HepG2 (cell line): ENCODE measurements around the gene NOB1. TPM values are rescaled to one million over a fixed set of nuclear protein-coding genes. Genes with fewer than 3 reads are reported as not detected.
A peak's percentile ranks its signal among the peaks of the same experiment; 100 is the strongest.

Experiments
- CSRNP1 ChIP-seq: sonication (generic); formaldehyde crosslinking; IDR thresholded peaks from 2 replicates; pipeline ENCODE4 v1.8.1; 2023; ENCODE audit warnings: mild to moderate bottlenecking, missing genetic modification reagents
- DNMT3B ChIP-seq: conservative IDR thresholded peaks from 2 replicates; pipeline ENCODE4 v1.6.1; 2016; ENCODE audit warnings: missing biosample characterization, control low read depth
- EP300 ChIP-seq, 3 experiments: sonication (generic) in 1 of 3; formaldehyde crosslinking in 1 of 3; IDR thresholded peaks; 2 replicates each; pipeline versions ENCODE4 v1.5.1 to v1.6.1; 2011 to 2020; ENCODE audit warnings: low read depth in 2 of 3, low read length in 2 of 3, borderline replicate concordance in 1 of 3, improper control_type of control experiment in 1 of 3, mild to moderate bottlenecking in 1 of 3, missing genetic modification reagents in 1 of 3, moderate library complexity in 1 of 3
- HBP1 ChIP-seq: IDR thresholded peaks from 2 replicates; pipeline ENCODE4 v1.6.1; 2016; ENCODE audit warnings: low read depth, control low read depth
- HOXA9 ChIP-seq: sonication (generic); formaldehyde crosslinking; IDR thresholded peaks from 2 replicates; pipeline ENCODE4 v1.8.1; 2022; ENCODE audit warnings: missing genetic modification reagents, mild to moderate bottlenecking, moderate library complexity, borderline replicate concordance
- NFIC ChIP-seq: IDR thresholded peaks from 2 replicates; pipeline ENCODE4 v1.6.1; 2012; ENCODE audit warnings: mild to moderate bottlenecking, low read length, inconsistent platforms
- SMAD3 ChIP-seq: sonication (generic); formaldehyde crosslinking; IDR thresholded peaks from 2 replicates; pipeline ENCODE4 v1.4.0; 2020; ENCODE audit warnings: missing genetic modification reagents
- SP2 ChIP-seq: sonication (generic); formaldehyde crosslinking; IDR thresholded peaks from 2 replicates; pipeline ENCODE4 v1.5.1; 2020; ENCODE audit warnings: mild to moderate bottlenecking, missing genetic modification reagents
- UBTF ChIP-seq: sonication (generic); formaldehyde crosslinking; IDR thresholded peaks from 2 replicates; pipeline ENCODE4 v1.4.0; 2020; ENCODE audit warnings: mild to moderate bottlenecking, missing genetic modification reagents
- ZBTB38 ChIP-seq: sonication (generic); formaldehyde crosslinking; IDR thresholded peaks from 2 replicates; pipeline ENCODE4 v1.5.1; 2020; ENCODE audit warnings: mild to moderate bottlenecking, missing genetic modification reagents
- ZMAT3 ChIP-seq: sonication (generic); formaldehyde crosslinking; conservative IDR thresholded peaks from 2 replicates; pipeline ENCODE4 v1.7.0; 2021; ENCODE audit warnings: missing genetic modification reagents
- ZNF12 ChIP-seq: sonication (generic); formaldehyde crosslinking; IDR thresholded peaks from 2 replicates; pipeline ENCODE4 v1.5.0; 2020; ENCODE audit warnings: missing genetic modification reagents
- ZNF121 ChIP-seq: sonication (generic); formaldehyde crosslinking; IDR thresholded peaks from 2 replicates; pipeline ENCODE4 v1.5.0; 2020; ENCODE audit warnings: mild to moderate bottlenecking, missing genetic modification reagents
- ZNF746 ChIP-seq: sonication (generic); formaldehyde crosslinking; IDR thresholded peaks from 2 replicates; pipeline ENCODE4 v1.8.0; 2022; ENCODE audit warnings: mild to moderate bottlenecking, missing genetic modification reagents
- polyA plus RNA-seq, 8 experiments: library from polyadenylated mRNA; depleted of rRNA in 3 of 8; stranded (reverse) in 7 of 8; unstranded in 1 of 8; fragments of >200 nt; fragmentation: Illumina TruSeq in 4 of 8; extraction: Trizol in 4 of 8; gene quantifications; 2 replicates each; pipeline versions ENCODE4 v1.2.1 to v1.2.3, GENCODE V29; 2011 to 2016; ENCODE audit warnings: low read depth in 4 of 8, missing spikeins in 1 of 8, mixed read lengths in 1 of 8; ENCODE audit not compliant: insufficient read depth in 1 of 8
- total RNA-seq, 5 experiments: library from RNA; depleted of rRNA; stranded (reverse); fragments of >200 nt; fragmentation: Illumina TruSeq; extraction: Trizol; gene quantifications; 2 replicates each; pipeline ENCODE4 v1.2.3, GENCODE V29; 2016; ENCODE audit warnings: low read depth in 1 of 5
- TF ChIP-seq, protein P1 (sequence below): sonication (generic); formaldehyde crosslinking; IDR thresholded peaks from 2 replicates; pipeline ENCODE4 v1.5.0; 2020; ENCODE audit warnings: missing genetic modification reagents
- TF ChIP-seq, protein P2 (sequence below): sonication (generic); formaldehyde crosslinking; IDR thresholded peaks from 2 replicates; pipeline ENCODE4 v1.4.0; 2020; ENCODE audit warnings: missing genetic modification reagents

NOB1 gene
- total and polyA plus RNA-seq, 2 of the 13 experiments (the other 11 are each of a cell fraction or from before 2014, with no cell fraction given): 47.1 to 162 TPM

GRCh38 chr16:69761983-69762813, 7.5 kb upstream of the NOB1 start, which contains the start of gene WWP2 (continued):
- TF ChIP-seq, protein P1, sequence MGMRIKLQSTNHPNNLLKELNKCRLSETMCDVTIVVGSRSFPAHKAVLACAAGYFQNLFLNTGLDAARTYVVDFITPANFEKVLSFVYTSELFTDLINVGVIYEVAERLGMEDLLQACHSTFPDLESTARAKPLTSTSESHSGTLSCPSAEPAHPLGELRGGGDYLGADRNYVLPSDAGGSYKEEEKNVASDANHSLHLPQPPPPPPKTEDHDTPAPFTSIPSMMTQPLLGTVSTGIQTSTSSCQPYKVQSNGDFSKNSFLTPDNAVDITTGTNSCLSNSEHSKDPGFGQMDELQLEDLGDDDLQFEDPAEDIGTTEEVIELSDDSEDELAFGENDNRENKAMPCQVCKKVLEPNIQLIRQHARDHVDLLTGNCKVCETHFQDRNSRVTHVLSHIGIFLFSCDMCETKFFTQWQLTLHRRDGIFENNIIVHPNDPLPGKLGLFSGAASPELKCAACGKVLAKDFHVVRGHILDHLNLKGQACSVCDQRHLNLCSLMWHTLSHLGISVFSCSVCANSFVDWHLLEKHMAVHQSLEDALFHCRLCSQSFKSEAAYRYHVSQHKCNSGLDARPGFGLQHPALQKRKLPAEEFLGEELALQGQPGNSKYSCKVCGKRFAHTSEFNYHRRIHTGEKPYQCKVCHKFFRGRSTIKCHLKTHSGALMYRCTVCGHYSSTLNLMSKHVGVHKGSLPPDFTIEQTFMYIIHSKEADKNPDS (CRISPR knock-in tag): no peak
- TF ChIP-seq ZBTB38 (CRISPR knock-in tag): peak; percentile 53; the same call in 1 of the 2 replicates
- TF ChIP-seq UBTF (CRISPR knock-in tag): no peak
- no peak; the same call in 1 of the 2 replicates for TF ChIP-seq ZNF12 (CRISPR knock-in tag)
- TF ChIP-seq SMAD3 (CRISPR knock-in tag): no peak
- TF ChIP-seq CSRNP1 (CRISPR knock-in tag): peak; percentile 68; the same call in 1 of the 2 replicates
- TF ChIP-seq HOXA9 (CRISPR knock-in tag): no peak
- TF ChIP-seq ZNF121: 0 out of 2 replicates have a peak, but pooled peaks have one; percentile 34
- TF ChIP-seq, protein P2, sequence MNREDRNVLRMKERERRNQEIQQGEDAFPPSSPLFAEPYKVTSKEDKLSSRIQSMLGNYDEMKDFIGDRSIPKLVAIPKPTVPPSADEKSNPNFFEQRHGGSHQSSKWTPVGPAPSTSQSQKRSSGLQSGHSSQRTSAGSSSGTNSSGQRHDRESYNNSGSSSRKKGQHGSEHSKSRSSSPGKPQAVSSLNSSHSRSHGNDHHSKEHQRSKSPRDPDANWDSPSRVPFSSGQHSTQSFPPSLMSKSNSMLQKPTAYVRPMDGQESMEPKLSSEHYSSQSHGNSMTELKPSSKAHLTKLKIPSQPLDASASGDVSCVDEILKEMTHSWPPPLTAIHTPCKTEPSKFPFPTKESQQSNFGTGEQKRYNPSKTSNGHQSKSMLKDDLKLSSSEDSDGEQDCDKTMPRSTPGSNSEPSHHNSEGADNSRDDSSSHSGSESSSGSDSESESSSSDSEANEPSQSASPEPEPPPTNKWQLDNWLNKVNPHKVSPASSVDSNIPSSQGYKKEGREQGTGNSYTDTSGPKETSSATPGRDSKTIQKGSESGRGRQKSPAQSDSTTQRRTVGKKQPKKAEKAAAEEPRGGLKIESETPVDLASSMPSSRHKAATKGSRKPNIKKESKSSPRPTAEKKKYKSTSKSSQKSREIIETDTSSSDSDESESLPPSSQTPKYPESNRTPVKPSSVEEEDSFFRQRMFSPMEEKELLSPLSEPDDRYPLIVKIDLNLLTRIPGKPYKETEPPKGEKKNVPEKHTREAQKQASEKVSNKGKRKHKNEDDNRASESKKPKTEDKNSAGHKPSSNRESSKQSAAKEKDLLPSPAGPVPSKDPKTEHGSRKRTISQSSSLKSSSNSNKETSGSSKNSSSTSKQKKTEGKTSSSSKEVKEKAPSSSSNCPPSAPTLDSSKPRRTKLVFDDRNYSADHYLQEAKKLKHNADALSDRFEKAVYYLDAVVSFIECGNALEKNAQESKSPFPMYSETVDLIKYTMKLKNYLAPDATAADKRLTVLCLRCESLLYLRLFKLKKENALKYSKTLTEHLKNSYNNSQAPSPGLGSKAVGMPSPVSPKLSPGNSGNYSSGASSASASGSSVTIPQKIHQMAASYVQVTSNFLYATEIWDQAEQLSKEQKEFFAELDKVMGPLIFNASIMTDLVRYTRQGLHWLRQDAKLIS (CRISPR knock-in tag): no peak
- no peak for TF ChIP-seq EP300 (IDR thresholded peaks at IDR 0.05; ENCODE audit: low read depth in 2 of 2, low read length in 2 of 2)
- no peak for TF ChIP-seq EP300 (CRISPR knock-in tag; IDR thresholded peaks at IDR 0.05; ENCODE audit: borderline replicate concordance)
- TF ChIP-seq ZMAT3: no peak
- TF ChIP-seq ZNF746: 0 out of 2 replicates have a peak, but pooled peaks have one; percentile 25
- peak; percentile 71; the same call in 1 of the 2 replicates for TF ChIP-seq NFIC
- peak; percentile 77; the same call in 1 of the 2 replicates for TF ChIP-seq HBP1 (CRISPR knock-in tag)
- no peak for TF ChIP-seq DNMT3B (CRISPR knock-in tag)
- TF ChIP-seq SP2: peak; percentile 52; the same call in 1 of the 2 replicates
